HAP-1 (cell line): ENCODE data around the gene FADS3.

ENCODE experiments used
- DNase-seq, 2 experiments: peaks; one replicate each; pipeline ENCODE4 v3.0.0-alpha.2; 2016 to 2020; ENCODE audit warnings: low spot score in 2 of 2
- H3K27me3 ChIP-seq: fragments of 250-450 bp; sonication (Bioruptor Pico); 2 replicates; pipeline ENCODE4 v1.5.1; 2020; ENCODE audit warnings: low read depth, mild to moderate bottlenecking, moderate library complexity
- H3K36me3 ChIP-seq: fragments of 250-450 bp; sonication (Bioruptor Pico); replicated peaks from 2 replicates; pipeline ENCODE4 v1.5.1; 2020; ENCODE audit warnings: mild to moderate bottlenecking
- H3K4me1 ChIP-seq: fragments of 250-450 bp; sonication (Bioruptor Pico); 2 replicates; pipeline ENCODE4 v1.5.1; 2020; ENCODE audit warnings: mild to moderate bottlenecking
- H3K4me3 ChIP-seq: fragments of 250-450 bp; sonication (Bioruptor Pico); 2 replicates; pipeline ENCODE4 v1.5.1; 2020; ENCODE audit warnings: mild to moderate bottlenecking, moderate library complexity
- H3K9me3 ChIP-seq: fragments of 250-450 bp; sonication (Bioruptor Pico); 2 replicates; pipeline ENCODE4 v1.5.1; 2020; ENCODE audit warnings: mild to moderate bottlenecking, moderate library complexity
- in situ Hi-C: fragments of 300-500 bp; cut with MboI; formaldehyde crosslinking; loops from 3 replicates; pipeline ENCODE4 v1.14.3; 2020; ENCODE audit warnings: low sequenced_read_pairs, inconsistent platforms, mixed read lengths

The FADS3 gene

DNA sequence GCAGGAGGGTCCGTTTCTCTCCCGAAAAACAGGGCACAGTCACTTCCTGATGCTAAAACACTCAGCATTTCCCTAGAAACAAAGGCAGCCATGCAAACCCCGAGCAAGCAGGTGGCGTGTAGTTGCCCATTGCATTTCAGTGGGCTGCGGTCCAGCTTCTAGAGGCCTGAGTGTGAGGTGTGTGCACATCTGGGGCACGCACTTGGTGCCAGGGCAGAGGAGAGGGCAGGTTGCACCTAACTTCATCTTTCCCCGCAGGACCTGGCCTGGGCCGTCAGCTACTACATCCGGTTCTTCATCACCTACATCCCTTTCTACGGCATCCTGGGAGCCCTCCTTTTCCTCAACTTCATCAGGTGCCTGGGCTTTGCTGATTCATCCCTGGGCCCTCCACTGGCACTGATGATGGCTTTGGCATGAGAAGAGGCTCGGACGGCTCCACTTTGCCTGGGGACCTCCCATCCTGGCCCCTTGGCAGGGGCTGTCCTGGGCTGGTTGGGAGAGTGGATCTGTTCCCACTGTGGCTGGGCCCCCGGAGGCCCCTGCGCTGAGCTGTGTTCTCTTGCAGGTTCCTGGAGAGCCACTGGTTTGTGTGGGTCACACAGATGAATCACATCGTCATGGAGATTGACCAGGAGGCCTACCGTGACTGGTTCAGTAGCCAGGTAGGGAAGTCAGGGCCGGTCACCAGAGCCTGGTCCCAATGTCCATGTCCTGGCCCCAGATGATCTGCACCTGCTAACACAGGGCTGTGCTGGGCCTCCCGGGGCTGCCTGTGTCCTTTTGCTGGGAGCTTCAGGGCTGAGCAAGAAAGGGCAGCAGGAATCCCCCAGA is 28.4 kb downstream of the FADS3 start:
- Histone ChIP-seq H3K36me3 (peaks cover 53% of the 10 kb centered on the region), H3K4me1 (no peaks in the 10 kb centered on the region), H3K27me3 (no peaks in the 10 kb centered on the region), H3K4me3 (no peak overlapping the region), H3K9me3 (no peaks in the 10 kb centered on the region)
- in situ Hi-C loops, result no loop called here
- DNase-seq, result no peak

DNA sequence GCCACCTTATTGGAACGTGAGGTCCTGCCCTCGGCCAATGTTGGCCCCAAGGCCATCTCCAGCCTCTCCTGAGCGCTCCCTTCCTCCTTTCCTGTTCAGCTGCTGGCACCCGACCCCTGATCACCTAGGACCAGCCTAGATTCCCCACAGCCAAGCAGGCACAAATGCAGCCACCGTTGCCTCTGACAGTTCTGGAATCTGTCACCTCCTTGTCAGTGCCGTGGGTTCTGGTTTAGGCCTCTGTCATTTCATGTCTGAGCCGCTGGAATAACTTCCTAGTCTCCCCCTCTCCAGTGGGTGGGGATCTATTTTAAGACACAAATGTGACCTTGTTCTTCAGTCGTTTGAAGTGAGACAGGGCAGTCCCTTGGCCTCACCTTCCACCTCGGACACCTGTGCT is 29.7 kb downstream of the FADS3 start:
- no peaks in the 10 kb centered on the region for H3K27me3 ChIP-seq
- no peaks in the 10 kb centered on the region for H3K9me3 ChIP-seq
- H3K4me3 ChIP-seq, result no peak overlapping the region
- no peak for DNase-seq
- in situ Hi-C loops, result no loop called here
- H3K4me1 ChIP-seq, result no peaks in the 10 kb centered on the region
- H3K36me3 ChIP-seq, result peaks cover 65% of the 10 kb centered on the region

DNA sequence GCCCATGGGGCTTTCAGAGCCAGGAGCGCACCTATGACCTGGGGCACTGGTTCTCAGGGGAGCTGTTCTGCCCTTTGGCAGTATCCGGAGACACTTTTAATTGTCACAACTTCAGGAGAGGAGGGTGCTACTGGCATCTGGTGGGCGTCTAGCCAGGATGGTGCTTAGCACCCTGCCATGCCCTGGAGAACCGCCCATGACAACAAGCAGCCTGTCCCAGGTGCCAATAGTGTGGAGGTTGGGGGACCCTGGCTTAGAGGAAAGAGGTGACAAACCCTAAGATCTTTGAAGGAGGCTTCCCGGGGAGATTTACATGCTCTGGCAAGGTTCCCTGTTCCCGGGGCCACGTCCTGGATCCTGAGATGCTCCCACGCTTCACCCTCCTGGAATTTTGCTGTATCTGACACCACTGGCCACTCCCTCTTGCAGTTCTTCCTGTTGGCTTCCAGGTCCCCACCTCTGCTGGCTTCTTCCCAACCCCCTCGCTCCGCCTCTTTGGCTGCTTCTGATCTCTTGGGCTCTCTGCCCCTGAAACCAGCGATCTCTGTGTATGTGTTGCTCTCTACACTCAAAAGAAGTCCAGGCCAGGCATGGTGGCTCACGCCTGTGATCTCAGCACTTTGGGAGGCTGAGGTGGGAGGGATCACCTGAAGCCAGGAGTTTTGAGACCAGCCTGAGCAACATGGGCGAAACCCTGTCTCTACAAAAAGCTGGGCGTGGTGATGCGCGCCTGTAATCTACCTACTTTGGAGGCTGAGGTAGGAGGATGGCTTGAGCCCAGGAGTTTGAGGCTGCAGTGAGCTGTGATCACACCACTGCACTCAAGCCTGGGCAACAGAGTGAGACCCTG is 31.1 kb downstream of the FADS3 start:
- H3K4me1 ChIP-seq, result no peaks in the 10 kb centered on the region

DNA sequence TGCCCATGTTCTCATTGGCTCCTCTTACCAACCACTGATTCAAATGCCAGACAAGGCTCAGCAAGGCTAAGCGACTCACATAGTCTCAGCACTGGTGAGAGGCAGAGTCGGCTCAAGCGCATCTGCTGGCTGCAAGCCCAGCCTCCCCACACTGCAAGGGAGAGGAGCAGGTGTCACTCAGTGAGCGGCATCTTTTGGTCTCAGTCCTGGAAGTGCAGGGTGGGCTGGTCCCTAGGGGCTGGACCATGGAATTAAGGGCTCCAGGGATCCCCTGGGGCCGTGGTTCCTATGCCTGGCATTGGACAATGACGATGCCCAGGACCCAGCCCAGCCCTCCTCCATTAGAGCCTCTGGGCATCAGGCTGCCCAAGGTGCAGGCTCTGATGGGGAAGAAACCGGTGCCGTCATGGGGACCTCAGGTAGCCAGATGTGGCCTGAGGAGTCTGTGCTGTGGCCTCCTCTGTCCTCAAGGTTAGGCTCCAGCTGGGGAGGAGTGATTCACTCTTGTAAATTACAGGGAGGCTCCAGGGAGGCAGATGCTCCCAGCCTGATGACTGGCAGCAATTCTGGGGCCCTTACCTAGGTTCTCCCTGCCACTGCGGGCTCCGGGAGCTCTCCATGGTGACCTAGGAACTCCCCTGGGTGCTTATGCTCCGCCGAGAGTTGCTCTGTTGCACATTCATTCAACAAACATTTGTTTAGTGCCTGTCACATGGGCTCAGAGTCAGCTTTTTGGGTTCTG is 35.2 kb downstream of the FADS3 start:
- Histone ChIP-seq H3K9me3 (no peaks in the 10 kb centered on the region), H3K4me1 (no peaks in the 10 kb centered on the region), H3K27me3 (no peaks in the 10 kb centered on the region), H3K4me3 (no peak overlapping the region), H3K36me3 (peaks cover 72% of the 10 kb centered on the region)
- no peak for DNase-seq
- in situ Hi-C loops, result no loop called here

More for the DNA sequence above, 31.1 kb downstream of the FADS3 start:
- Histone ChIP-seq H3K4me3 (no peak overlapping the region), H3K27me3 (no peaks in the 10 kb centered on the region), H3K36me3 (peaks cover 58% of the 10 kb centered on the region), H3K9me3 (no peaks in the 10 kb centered on the region)
- no peak for DNase-seq
- in situ Hi-C loops, result no loop called here

DNA sequence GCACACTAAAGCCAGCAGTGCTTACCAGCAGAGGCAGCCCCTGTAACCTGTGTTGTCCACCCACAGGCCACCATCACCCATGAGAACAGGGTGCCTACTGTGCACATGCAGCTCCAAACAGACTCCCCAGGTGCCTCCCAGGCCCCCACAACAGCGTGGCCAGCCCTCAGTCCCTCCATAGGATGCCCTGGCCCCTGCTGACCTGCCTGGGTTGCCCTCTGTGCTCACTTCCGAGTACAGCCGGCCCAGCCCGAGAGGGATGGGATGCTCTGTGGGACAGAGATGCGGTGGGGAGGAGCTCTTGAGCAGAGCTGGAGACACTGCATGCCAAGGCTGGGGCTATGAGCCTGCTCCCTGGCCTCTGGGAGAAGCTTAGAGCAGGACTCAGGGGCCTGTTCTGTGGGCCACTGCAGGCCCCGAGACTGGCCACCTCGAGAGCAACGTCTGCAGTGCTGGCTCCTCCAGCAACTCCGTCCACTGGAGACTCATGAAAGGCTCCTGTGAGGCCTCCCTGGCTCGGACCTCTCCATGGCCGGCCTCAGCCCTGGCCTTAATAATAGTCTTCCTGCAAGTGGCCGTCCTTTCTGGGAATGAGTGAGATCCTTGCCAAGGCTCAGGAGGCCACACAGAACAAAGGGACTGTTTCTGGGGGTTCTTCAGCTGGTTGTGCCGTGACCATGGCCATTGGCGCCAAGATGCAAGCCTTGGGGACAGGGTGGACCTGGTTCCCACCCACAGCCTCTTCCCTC is 36.2 kb downstream of the FADS3 start:
- H3K27me3 ChIP-seq, result no peaks in the 10 kb centered on the region
- peaks cover 74% of the 10 kb centered on the region for H3K36me3 ChIP-seq
- in situ Hi-C loops, result no loop called here
- H3K4me3 ChIP-seq, result no peak overlapping the region
- DNase-seq, result no peak
- H3K9me3 ChIP-seq, result no peaks in the 10 kb centered on the region
- no peaks in the 10 kb centered on the region for H3K4me1 ChIP-seq

DNA sequence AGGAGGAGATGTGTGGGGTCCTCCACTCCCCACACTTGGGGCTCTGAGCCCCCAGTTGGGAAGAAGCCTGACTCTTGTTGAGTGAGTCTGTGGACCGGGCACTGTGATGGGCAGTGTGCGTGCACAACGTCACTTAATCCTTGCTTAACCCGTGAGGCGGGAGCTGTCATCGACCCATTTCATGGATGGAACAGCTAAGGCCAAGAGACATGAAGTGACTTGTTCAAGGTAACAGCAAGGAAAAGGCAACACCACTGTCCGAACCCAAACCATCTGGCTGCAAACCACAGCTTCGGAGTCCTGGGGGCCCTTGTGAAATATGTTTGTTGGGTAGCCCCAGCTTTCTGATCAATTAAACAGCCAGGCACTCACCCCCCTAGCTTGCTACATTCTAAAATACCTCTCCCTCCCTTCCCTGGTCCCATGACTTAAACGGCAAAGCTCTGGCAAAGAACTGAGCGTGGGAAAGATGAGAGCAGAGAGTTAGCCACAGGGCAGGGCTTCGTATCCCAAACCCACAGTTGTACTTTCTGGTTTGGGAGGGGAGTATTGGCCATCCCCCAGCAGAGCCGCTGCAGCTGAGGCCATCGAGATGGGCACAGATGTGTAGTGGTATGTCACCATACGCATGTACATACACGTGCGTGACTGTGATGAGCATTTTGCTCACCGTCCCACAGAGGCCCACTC is 37.0 kb downstream of the FADS3 start:
- Histone ChIP-seq H3K4me1 (no peaks in the 10 kb centered on the region), H3K9me3 (no peaks in the 10 kb centered on the region), H3K27me3 (no peaks in the 10 kb centered on the region), H3K4me3 (no peak overlapping the region), H3K36me3 (peaks cover 74% of the 10 kb centered on the region)
- in situ Hi-C loops, result no loop called here
- DNase-seq, result no peak

DNA sequence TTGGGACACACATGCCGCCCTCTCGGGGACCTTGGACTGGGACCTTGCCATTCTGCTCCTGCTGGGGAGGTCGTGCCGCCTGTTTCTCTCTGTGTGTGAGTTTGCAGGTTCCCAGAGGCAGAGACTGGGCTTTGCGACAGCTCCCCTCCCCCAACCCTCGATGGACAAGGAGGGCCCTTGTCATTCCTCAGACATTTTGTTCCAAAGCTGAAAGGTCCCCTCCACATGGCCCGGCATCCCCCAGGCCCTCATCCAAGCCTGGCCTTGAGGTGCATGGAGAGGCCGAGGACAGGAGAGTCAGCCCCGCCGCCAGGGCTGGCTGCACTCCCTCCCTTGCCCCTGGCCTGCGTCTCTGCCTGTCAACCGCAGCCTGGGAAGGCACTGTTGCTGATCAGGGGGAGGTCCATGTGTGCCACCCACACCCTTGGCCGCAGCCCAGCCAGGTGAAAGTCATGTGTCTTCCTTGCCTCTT is 37.6 kb downstream of the FADS3 start:
- DNase-seq, result no peak
- no peaks in the 10 kb centered on the region for H3K27me3 ChIP-seq
- no peak overlapping the region for H3K4me3 ChIP-seq
- in situ Hi-C loops, result no loop called here
- H3K4me1 ChIP-seq, result no peaks in the 10 kb centered on the region
- H3K9me3 ChIP-seq, result no peaks in the 10 kb centered on the region
- peaks cover 74% of the 10 kb centered on the region for H3K36me3 ChIP-seq

DNA sequence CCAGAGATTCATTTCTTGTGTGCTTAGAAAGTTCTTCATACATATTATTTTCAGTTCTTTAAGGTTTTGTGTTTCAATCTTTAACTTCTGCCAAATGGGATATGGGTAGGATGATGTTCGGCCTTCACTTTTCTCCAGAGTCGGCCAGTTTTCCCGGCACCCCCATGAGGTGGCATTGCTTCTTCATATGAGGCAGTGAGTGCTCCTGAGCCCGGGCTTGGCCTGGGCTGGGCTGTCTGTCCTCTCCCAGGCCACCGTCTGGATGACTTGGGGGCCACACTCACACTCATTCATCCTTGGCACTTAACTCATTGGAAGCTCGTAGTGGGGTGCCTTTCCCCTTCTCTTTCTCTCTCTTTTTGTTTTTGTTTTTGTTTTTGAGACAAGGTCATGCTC is 39.4 kb downstream of the FADS3 start:
- no peak for DNase-seq
- no peaks in the 10 kb centered on the region for H3K9me3 ChIP-seq
- in situ Hi-C loops, result no loop called here
- no peaks in the 10 kb centered on the region for H3K4me1 ChIP-seq
- H3K4me3 ChIP-seq, result no peak overlapping the region
- H3K27me3 ChIP-seq, result no peaks in the 10 kb centered on the region
- peaks cover 81% of the 10 kb centered on the region for H3K36me3 ChIP-seq

DNA sequence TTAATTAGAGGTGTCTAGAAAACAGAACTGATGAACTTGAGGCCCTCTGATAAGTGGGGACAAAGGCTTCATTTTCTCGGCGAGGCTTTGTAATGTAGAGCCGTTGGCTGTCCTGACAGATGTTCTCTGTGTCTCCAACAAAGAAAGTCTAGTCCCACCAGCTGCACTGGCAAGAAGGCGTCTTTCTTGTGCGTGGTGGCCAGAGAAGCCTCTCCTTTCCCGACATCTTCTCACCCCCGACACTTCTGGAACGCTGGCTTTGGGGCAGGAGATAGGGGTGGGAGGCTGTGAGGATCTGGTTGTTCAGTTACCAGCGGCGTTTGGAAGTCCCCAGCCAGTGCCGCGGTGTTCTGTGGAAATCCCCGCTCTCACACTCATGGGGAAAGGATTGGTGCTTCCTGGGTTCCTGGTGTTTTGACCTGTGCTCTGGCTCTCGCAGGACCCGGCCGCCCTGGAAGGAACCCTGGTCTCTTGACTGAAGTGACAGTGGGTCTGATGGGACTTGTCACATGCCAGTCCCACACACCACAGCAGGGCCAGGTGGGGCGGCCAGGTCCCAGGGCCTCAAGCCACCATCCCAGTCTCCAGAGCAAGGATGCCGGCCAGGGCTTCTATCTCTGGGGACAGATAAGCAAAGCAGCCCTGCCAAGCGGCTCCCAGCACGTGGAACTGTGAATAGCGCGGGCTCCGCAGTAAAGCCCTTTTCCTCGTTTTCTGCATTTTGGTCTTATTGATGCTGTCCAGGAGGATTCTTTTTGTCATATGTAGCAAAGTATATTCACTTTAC is 40.0 kb downstream of the FADS3 start:
- no peak for DNase-seq
- Histone ChIP-seq H3K4me1 (no peaks in the 10 kb centered on the region), H3K9me3 (no peaks in the 10 kb centered on the region), H3K4me3 (no peak overlapping the region), H3K36me3 (peaks cover 82% of the 10 kb centered on the region), H3K27me3 (no peaks in the 10 kb centered on the region)
- in situ Hi-C loops, result no loop called here

DNA sequence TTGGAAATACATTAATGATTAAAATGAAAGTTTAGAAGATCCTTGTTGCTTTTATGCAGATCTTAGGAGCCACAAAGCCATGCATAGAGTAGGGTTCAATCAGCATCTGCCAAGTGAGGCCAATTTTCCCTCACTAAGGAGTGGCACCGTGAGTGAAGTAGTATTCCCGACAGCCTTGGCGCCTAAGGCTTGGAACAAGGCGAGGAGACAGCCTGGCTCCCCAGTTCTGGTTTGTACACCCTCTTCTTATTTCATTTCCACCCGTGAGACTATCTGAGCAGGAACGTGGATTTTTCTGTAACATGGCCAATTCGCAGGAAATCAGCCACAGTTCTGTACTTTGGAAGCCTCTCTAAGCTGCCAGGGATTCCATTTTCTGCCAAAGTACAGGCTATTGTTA is 40.7 kb downstream of the FADS3 start:
- Histone ChIP-seq H3K27me3 (no peaks in the 10 kb centered on the region), H3K36me3 (peaks cover 82% of the 10 kb centered on the region), H3K4me1 (no peaks in the 10 kb centered on the region), H3K9me3 (no peaks in the 10 kb centered on the region), H3K4me3 (no peak overlapping the region)
- DNase-seq, result no peak
- in situ Hi-C loops, result no loop called here

DNA sequence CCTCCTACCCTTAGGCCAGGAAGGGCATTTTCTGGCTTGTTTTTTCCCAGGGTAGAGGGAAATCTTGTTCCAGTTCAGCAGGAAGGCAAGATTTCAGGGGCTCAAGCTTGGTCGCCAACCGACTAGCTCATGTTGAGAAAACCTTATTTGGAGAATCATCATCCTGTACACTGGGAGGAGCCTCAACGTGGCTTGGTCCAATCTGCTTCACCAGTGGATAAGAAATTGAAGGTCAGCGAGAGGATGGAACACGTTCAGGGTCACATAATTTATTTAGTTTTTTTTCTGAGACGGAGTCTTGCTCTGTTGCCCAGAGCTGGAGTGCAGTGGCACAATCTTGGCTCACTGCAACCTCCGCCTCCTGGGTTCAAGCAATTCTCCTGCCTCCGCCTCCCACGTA is 42.7 kb downstream of the FADS3 start:
- Histone ChIP-seq H3K27me3 (no peaks in the 10 kb centered on the region), H3K9me3 (no peaks in the 10 kb centered on the region), H3K4me3 (no peak overlapping the region), H3K36me3 (peaks cover 81% of the 10 kb centered on the region), H3K4me1 (no peaks in the 10 kb centered on the region)
- no peak for DNase-seq
- in situ Hi-C loops, result no loop called here

DNA sequence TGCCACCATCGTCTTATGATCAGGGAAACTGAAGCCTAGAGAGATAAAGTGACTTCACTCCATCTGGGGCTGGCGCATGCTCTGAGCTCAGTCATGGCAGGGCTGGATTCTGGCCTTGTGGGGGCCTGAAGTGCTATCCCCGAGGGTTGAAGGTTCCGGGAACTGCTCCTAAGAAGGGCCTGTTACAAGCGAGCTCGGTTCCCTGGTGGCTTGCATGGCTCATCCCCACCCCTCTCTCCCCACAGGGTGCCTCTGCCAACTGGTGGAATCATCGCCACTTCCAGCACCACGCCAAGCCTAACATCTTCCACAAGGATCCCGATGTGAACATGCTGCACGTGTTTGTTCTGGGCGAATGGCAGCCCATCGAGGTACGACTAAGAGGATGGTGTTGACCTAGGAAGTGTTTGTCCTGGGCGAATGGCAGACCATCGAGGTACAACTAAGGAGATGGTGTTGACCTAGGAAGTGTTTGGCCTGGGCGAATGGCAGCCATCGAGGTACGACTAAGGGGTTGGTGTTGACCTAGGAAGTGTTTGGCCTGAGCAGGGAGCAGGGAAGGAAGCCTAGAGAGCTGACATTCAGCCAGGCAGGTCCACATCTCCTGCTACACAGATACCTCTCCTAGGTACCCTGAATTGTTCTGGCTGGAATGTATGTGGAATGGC is 43.3 kb downstream of the FADS3 start:
- in situ Hi-C loops, result no loop called here
- Histone ChIP-seq H3K27me3 (no peaks in the 10 kb centered on the region), H3K9me3 (no peaks in the 10 kb centered on the region), H3K4me1 (no peaks in the 10 kb centered on the region), H3K36me3 (peaks cover 83% of the 10 kb centered on the region), H3K4me3 (no peak overlapping the region)
- no peak for DNase-seq
